Osteocyte (in vitro differentiated cells): ENCODE data around the gene ELMOD3. TPM values are rescaled to one million over a fixed set of nuclear protein-coding genes. Genes with fewer than 3 reads are reported as not detected.
"Not testable (repeated sequence)": the region's sequence is repeated elsewhere in the genome, so short reads cannot be mapped to it uniquely, and the experiment has no call there.

ENCODE experiments used
- DNase-seq: peaks from one replicate; pipeline ENCODE4 v3.0.0; 2021; ENCODE audit warnings: mixed read lengths; ENCODE audit not compliant: unreplicated experiment; ENCODE audit errors: extremely low spot score
- H3K27ac Mint-ChIP-seq: one replicate; pipeline ENCODE4 v1.8.0; 2021; ENCODE audit warnings: mild to moderate bottlenecking, mixed read lengths; ENCODE audit not compliant: unreplicated experiment
- H3K27me3 Mint-ChIP-seq: one replicate; pipeline ENCODE4 v1.8.0; 2021; ENCODE audit warnings: mixed read lengths; ENCODE audit not compliant: unreplicated experiment
- H3K36me3 Mint-ChIP-seq: one replicate; pipeline ENCODE4 v1.8.0; 2021; ENCODE audit warnings: mixed read lengths; ENCODE audit not compliant: unreplicated experiment
- H3K4me1 Mint-ChIP-seq: one replicate; pipeline ENCODE4 v1.8.0; 2021; ENCODE audit warnings: mixed read lengths; ENCODE audit not compliant: unreplicated experiment
- H3K4me3 Mint-ChIP-seq: one replicate; pipeline ENCODE4 v1.8.0; 2021; ENCODE audit warnings: mild to moderate bottlenecking, moderate library complexity, mixed read lengths; ENCODE audit not compliant: unreplicated experiment
- H3K9me3 Mint-ChIP-seq: one replicate; pipeline ENCODE4 v1.8.0; 2021; ENCODE audit warnings: mixed read lengths; ENCODE audit not compliant: unreplicated experiment
- total RNA-seq: library from RNA; stranded (reverse); gene quantifications from 2 replicates; pipeline ENCODE4 v1.2.1, GENCODE V29; 2021
- TF ChIP-seq, protein P1 (sequence below): fragments of 200-600 bp; sonication (generic); IDR thresholded peaks from 2 replicates; pipeline ENCODE4 v1.5.0; 2021; ENCODE audit warnings: antibody characterized with exemption, mild to moderate bottlenecking, moderate library complexity

The ELMOD3 gene
- total RNA-seq, 1 donor from 2014 or later = 21.1 TPM

DNA sequence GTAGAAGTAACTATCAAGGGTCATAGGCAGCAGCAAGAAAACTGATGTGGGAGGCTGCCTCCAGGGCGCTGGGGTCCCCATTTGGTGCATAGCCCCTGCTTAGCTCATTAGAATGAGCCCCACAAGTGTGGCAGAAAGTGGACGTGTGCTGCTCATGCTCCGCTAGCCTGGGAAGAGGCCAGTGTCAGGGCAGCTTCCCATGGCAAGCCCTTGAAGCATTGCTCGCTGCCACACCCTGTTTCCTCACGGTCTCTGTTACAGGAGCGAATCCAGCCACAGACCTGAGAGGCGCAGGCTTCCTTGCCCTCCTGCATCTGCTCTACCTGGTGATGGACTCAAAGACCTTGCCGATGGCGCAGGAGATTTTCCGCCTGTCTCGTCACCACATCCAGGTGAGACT lies 22.5 kb downstream of the ELMOD3 start:
- Mint-ChIP-seq H3K27me3 (no peaks in the 10 kb centered on the region), H3K9me3 (peaks cover 4% of the 10 kb centered on the region), H3K4me1 (no peaks in the 10 kb centered on the region), H3K4me3 (no peak overlapping the region), H3K36me3 (peaks cover 46% of the 10 kb centered on the region), H3K27ac (no peak overlapping the region)
- DNase-seq = no peak
- TF ChIP-seq, protein P1, sequence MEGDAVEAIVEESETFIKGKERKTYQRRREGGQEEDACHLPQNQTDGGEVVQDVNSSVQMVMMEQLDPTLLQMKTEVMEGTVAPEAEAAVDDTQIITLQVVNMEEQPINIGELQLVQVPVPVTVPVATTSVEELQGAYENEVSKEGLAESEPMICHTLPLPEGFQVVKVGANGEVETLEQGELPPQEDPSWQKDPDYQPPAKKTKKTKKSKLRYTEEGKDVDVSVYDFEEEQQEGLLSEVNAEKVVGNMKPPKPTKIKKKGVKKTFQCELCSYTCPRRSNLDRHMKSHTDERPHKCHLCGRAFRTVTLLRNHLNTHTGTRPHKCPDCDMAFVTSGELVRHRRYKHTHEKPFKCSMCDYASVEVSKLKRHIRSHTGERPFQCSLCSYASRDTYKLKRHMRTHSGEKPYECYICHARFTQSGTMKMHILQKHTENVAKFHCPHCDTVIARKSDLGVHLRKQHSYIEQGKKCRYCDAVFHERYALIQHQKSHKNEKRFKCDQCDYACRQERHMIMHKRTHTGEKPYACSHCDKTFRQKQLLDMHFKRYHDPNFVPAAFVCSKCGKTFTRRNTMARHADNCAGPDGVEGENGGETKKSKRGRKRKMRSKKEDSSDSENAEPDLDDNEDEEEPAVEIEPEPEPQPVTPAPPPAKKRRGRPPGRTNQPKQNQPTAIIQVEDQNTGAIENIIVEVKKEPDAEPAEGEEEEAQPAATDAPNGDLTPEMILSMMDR = no peak

DNA sequence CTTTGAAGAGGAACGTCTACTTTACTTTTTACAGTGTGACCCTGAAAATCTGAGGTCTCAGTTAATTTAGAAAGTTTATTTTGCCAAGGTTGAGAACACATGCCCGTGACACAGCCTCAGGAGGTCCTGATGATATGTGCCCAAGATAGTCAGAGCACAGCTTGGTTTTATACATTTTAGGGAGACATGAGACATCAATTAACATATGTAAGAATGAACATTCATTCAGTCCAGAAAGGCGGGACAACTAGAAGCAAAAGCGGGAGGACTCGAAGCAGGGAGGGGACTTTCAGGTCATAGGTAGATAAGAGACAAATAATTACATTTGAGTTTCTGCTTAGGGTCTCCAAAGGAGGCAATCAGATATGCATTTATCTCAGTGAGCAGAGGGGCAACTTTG lies 23.7 kb downstream of the ELMOD3 start:
- Mint-ChIP-seq H3K27ac (no peak overlapping the region), H3K9me3 (peaks cover 4% of the 10 kb centered on the region), H3K4me3 (no peak overlapping the region), H3K4me1 (no peaks in the 10 kb centered on the region), H3K36me3 (peaks cover 46% of the 10 kb centered on the region), H3K27me3 (no peaks in the 10 kb centered on the region)
- TF ChIP-seq, protein P1 = no peak
- DNase-seq = no peak

DNA sequence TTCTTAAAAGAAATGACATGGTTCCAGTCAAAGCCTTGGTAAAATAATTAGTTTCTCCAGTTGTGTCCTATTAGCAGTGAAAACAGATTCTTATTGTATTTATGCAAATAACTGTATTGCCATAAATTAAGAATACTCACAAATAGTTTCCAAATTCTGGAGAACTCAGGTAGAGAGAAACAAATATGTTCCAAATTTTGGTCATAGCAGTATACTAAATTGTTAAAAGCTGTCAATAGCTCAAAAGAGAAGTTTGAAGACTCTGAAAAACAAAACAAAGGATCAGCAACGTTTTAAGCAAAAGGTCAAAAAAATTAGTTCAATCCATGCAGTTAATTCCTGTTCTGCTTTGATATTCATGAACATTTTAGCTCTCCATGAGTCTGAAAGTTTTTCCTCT lies 25.5 kb downstream of the ELMOD3 start:
- no peak for DNase-seq
- Mint-ChIP-seq H3K4me1 (no peaks in the 10 kb centered on the region), H3K9me3 (no peaks in the 10 kb centered on the region), H3K27ac (no peak overlapping the region), H3K27me3 (no peaks in the 10 kb centered on the region), H3K4me3 (no peak overlapping the region), H3K36me3 (peaks cover 45% of the 10 kb centered on the region)
- TF ChIP-seq, protein P1 = no peak

DNA sequence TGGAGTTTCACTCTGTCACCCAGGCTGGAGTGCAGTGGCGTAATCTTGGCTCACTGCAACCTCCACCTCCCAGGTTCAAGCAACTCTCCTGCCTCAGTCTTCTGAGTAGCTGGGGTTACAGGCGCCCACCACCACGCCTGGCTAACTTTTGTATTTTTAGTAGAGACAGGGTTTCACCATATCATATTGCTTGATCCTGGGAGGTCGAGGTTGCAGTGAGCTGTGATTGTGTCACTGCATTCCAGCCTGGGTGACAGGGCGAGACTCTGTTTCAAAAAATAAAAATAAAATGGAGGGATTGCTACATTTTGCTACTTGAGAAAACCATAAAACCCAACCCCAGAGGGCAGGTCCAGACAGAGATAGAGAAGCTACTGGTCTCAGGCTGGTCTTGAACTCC lies 28.6 kb downstream of the ELMOD3 start:
- peaks cover 32% of the 10 kb centered on the region for H3K36me3 Mint-ChIP-seq
- DNase-seq, H3K27ac Mint-ChIP-seq, H3K4me3 Mint-ChIP-seq, H3K9me3 Mint-ChIP-seq, H3K27me3 Mint-ChIP-seq, H3K4me1 Mint-ChIP-seq: not testable (repeated sequence)

DNA sequence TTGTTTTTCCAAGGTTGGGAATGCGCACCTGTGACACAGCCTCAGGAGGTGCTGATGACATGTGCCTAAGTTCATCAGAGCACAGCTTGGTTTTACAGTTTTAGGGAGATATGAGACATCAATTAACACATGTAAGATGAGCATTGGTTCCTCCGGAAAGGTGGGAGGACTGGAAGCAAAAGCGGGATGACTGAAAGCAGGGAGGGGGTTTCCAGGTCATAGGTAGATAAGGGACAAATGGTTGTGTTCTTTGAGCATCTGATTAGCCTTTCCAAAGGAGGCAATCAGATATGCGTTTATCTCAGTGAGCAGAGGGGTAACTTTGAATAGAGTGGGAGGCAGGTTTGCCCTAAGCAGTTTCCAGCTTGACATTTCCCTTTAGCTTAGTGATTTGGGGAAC lies 29.3 kb downstream of the ELMOD3 start:
- H3K9me3 Mint-ChIP-seq = no peaks in the 10 kb centered on the region
- no peaks in the 10 kb centered on the region for H3K4me1 Mint-ChIP-seq
- DNase-seq = no peak
- H3K27ac Mint-ChIP-seq = peak overlapping the region; percentile 12
- H3K4me3 Mint-ChIP-seq = no peak overlapping the region
- H3K36me3 Mint-ChIP-seq = peaks cover 28% of the 10 kb centered on the region
- TF ChIP-seq, protein P1 = no peak
- H3K27me3 Mint-ChIP-seq = no peaks in the 10 kb centered on the region

DNA sequence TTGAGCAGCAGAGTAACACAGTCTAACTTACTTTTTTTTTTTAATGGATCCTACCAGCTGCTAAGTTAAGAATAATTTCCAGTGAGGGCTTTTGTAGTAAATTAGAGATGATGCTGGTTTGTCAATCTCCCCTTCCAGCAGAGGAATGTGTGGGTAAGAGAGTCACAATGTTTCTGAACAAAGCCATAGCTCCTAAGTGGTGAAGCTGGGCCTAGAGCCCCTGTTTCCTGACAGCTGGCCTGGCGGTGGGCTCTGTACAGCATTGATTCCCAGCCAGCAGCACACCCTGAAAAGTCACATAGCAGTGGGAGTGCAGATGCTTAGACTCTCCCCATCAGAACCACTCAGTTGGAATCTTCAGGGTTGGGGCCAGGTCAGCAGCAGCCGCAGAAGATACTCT lies 31.2 kb downstream of the ELMOD3 start:
- no peak overlapping the region for H3K27ac Mint-ChIP-seq
- H3K4me1 Mint-ChIP-seq = no peaks in the 10 kb centered on the region
- H3K4me3 Mint-ChIP-seq = no peak overlapping the region

More for the DNA sequence above, 31.2 kb downstream of the ELMOD3 start:
- H3K36me3 Mint-ChIP-seq = peaks cover 26% of the 10 kb centered on the region
- no peak for DNase-seq
- TF ChIP-seq, protein P1 = no peak
- H3K27me3 Mint-ChIP-seq = no peaks in the 10 kb centered on the region
- no peaks in the 10 kb centered on the region for H3K9me3 Mint-ChIP-seq
